Transverse colon (tissue), 4 donors: Measurements from ENCODE around the gene CDIPT.
A peak's percentile ranks its signal among the peaks of the same experiment; 100 is the strongest.

Experiments used
- CTCF ChIP-seq, 5 experiments: fragments of 200-600 bp in 3 of 5; fragments of 450-650 bp in 2 of 5; sonication (generic) in 3 of 5; IDR thresholded peaks; 1 replicate in 2 of 5; 2 replicates in 3 of 5; pipeline ENCODE4 v1.5.1; 2016 to 2017; ENCODE audit warnings: antibody characterized with exemption in 5 of 5, inconsistent platforms in 3 of 5, mild to moderate bottlenecking in 2 of 5, moderate library complexity in 1 of 5
- EP300 ChIP-seq: sonication (generic); formaldehyde crosslinking; IDR thresholded peaks from one replicate; pipeline ENCODE4 v1.6.1; 2017; ENCODE audit warnings: antibody characterized with exemption, low read depth
- POLR2A ChIP-seq: fragments of 450-650 bp; IDR thresholded peaks from one replicate; pipeline ENCODE4 v1.6.1; 2016; ENCODE audit warnings: antibody characterized with exemption, mild to moderate bottlenecking, moderate library complexity
- POLR2AphosphoS5 ChIP-seq, 3 donors: sonication (generic); formaldehyde crosslinking; IDR thresholded peaks; one replicate each; pipeline ENCODE4 v1.6.1; 2016; ENCODE audit warnings: antibody characterized with exemption in 3 of 3

- TF ChIP-seq POLR2A, result no peak
- no peak for TF ChIP-seq CTCF (IDR thresholded peaks at IDR 0.05)
- TF ChIP-seq EP300, result no peak
- peak in 1 of 3 donors; percentile 19 for TF ChIP-seq POLR2AphosphoS5 (IDR thresholded peaks at IDR 0.05)
These were observed 50.9 kb downstream of the CDIPT start, which contains the start of gene PRRT2 for GRCh38 chr16:29811896-29812665.
